NCI-H345 treated with DMSO at 0.1 percent for 48 hours (cell line): ENCODE results near the gene RELN.
"Not testable (repeated sequence)": the region's sequence is repeated elsewhere in the genome, so short reads cannot be mapped to it uniquely, and the experiment has no call there.

Experiments used
- DNase-seq: peaks from one replicate; lab custom pipeline; 2025; ENCODE audit not compliant: unreplicated experiment; lab: John Stamatoyannopoulos, UW

The RELN gene

GRCh38 chr7:103989200-103989784 lies at the start of gene RELN:
Gene RELN, minus strand, starts transcription at chr7:103989658. Its CDS starts 302 bp downstream, at chr7:103989356.
- DNase-seq, result peak; percentile 42

GRCh38 chr7:104038136-104038535 lies 48.7 kb upstream of the RELN start:
- DNase-seq, result no peak

GRCh38 chr7:104036889-104037288 lies 47.4 kb upstream of the RELN start:
- DNase-seq, result not testable (repeated sequence)

- no peak for DNase-seq
These were observed 45.9 kb upstream of the RELN start for GRCh38 chr7:104035351-104035750.

- no peak for DNase-seq
These were observed 45.2 kb upstream of the RELN start for GRCh38 chr7:104034679-104035078.

GRCh38 chr7:104033837-104034236 lies 44.4 kb upstream of the RELN start:
- DNase-seq, result no peak

- no peak for DNase-seq
These were observed 43.0 kb upstream of the RELN start for GRCh38 chr7:104032486-104032885.

- no peak for DNase-seq
These were observed 40.3 kb upstream of the RELN start for GRCh38 chr7:104029765-104030164.

GRCh38 chr7:104024632-104025031 lies 35.2 kb upstream of the RELN start:
- no peak for DNase-seq

- no peak for DNase-seq
These were observed 33.6 kb upstream of the RELN start for GRCh38 chr7:104023100-104023499.

- no peak for DNase-seq
These were observed 29.0 kb upstream of the RELN start for GRCh38 chr7:104018425-104018824.

GRCh38 chr7:104017001-104017400 lies 27.5 kb upstream of the RELN start:
- DNase-seq, result no peak

- no peak for DNase-seq
These were observed 23.4 kb upstream of the RELN start for GRCh38 chr7:104012835-104013234.

- DNase-seq, result no peak
These were observed 22.4 kb upstream of the RELN start for GRCh38 chr7:104011829-104012228.

- DNase-seq, result no peak
These were observed 20.8 kb upstream of the RELN start for GRCh38 chr7:104010052-104010909.

- no peak for DNase-seq
These were observed 18.6 kb upstream of the RELN start for GRCh38 chr7:104008107-104008506.

GRCh38 chr7:104007614-104008013 lies 18.2 kb upstream of the RELN start:
- no peak for DNase-seq

- no peak for DNase-seq
These were observed 15.7 kb upstream of the RELN start for GRCh38 chr7:104005197-104005596.

GRCh38 chr7:103996639-103997038 lies 7.2 kb upstream of the RELN start:
- DNase-seq, result no peak

GRCh38 chr7:103996017-103996551 lies 6.6 kb upstream of the RELN start:
- no peak for DNase-seq

- no peak for DNase-seq
These were observed 6.1 kb upstream of the RELN start for GRCh38 chr7:103995554-103995953.

GRCh38 chr7:103993551-103993950 lies 4.1 kb upstream of the RELN start:
- DNase-seq, result no peak
